HEK293T (cell line): ENCODE measurements around the gene FNDC3B.

Experiments
- BHLHE40 ChIP-seq: fragments of 450-650 bp; IDR thresholded peaks from 2 replicates; pipeline ENCODE4 v1.6.1; 2016; ENCODE audit warnings: mild to moderate bottlenecking, moderate library complexity, borderline replicate concordance
- FOXA1 ChIP-seq: fragments of 450-650 bp; IDR thresholded peaks from 2 replicates; pipeline ENCODE4 v1.6.1; 2016; ENCODE audit warnings: mild to moderate bottlenecking
- FOXK2 ChIP-seq: fragments of 450-650 bp; IDR thresholded peaks from 2 replicates; pipeline ENCODE4 v1.6.1; 2016; ENCODE audit warnings: mild to moderate bottlenecking
- FOXM1 ChIP-seq: fragments of 450-650 bp; IDR thresholded peaks from 2 replicates; pipeline ENCODE4 v1.6.1; 2017; ENCODE audit warnings: mild to moderate bottlenecking, borderline replicate concordance
- NFRKB ChIP-seq: fragments of 450-650 bp; IDR thresholded peaks from 2 replicates; pipeline ENCODE4 v1.6.1; 2016; ENCODE audit warnings: mild to moderate bottlenecking, moderate library complexity
- ZNF384 ChIP-seq: fragments of 450-650 bp; IDR thresholded peaks from 2 replicates; pipeline ENCODE4 v1.6.1; 2016
- TF ChIP-seq, protein P1 (sequence below): fragments of 450-650 bp; IDR thresholded peaks from 2 replicates; pipeline ENCODE4 v1.6.1; 2016

DNA sequence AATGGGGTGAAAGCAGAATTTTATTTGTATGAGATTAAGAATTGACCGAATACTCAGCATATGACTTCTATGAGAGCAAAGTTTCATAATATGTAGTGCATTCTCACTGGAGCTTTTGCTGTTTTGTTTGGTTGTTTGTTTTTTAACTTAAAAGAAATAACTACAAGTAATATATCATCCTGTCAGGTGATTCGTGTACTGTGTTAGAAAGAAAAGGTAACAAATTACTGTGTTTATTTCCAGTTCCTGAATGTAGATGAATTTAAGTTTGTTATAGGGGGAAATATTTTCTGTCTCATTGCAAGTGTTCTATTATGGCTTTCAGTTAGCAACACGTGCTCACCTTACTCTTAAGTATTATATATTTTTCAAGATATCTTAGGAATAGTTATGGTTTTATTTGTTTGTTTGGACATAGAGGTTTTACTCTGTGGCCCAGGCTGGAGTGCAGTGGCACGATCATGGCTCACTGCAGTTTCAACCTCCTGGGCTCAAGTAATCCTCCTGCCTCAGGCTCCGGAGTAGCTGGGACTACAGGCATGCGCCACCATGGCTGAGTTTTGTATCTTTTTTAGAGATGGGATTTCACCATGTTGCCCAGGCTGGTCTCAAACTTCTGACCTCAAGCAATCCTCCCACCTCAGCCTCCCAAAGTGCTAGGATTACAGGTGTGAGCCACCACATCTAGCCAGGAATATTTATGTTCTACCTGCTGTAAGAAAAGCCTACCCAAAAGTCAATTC is 125.4 kb downstream of the FNDC3B start:
- TF ChIP-seq FOXK2: no peak
- TF ChIP-seq BHLHE40: no peak
- no peak for TF ChIP-seq FOXM1
- TF ChIP-seq, protein P1, sequence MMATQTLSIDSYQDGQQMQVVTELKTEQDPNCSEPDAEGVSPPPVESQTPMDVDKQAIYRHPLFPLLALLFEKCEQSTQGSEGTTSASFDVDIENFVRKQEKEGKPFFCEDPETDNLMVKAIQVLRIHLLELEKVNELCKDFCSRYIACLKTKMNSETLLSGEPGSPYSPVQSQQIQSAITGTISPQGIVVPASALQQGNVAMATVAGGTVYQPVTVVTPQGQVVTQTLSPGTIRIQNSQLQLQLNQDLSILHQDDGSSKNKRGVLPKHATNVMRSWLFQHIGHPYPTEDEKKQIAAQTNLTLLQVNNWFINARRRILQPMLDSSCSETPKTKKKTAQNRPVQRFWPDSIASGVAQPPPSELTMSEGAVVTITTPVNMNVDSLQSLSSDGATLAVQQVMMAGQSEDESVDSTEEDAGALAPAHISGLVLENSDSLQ: no peak
- no peak for TF ChIP-seq NFRKB
- TF ChIP-seq ZNF384: no peak
- TF ChIP-seq FOXA1: no peak
